SH-SY5Y (cell line): ENCODE measurements around the gene GMCL2.

Experiments used
- GATA2 ChIP-seq: IDR thresholded peaks from 2 replicates; pipeline ENCODE4 v1.6.1; 2011; ENCODE audit warnings: mild to moderate bottlenecking, low read depth, low read length
- GATA3 ChIP-seq: IDR thresholded peaks from 2 replicates; pipeline ENCODE4 v1.6.1; 2011; ENCODE audit warnings: low read depth, mild to moderate bottlenecking, low read length, moderate library complexity

DNA sequence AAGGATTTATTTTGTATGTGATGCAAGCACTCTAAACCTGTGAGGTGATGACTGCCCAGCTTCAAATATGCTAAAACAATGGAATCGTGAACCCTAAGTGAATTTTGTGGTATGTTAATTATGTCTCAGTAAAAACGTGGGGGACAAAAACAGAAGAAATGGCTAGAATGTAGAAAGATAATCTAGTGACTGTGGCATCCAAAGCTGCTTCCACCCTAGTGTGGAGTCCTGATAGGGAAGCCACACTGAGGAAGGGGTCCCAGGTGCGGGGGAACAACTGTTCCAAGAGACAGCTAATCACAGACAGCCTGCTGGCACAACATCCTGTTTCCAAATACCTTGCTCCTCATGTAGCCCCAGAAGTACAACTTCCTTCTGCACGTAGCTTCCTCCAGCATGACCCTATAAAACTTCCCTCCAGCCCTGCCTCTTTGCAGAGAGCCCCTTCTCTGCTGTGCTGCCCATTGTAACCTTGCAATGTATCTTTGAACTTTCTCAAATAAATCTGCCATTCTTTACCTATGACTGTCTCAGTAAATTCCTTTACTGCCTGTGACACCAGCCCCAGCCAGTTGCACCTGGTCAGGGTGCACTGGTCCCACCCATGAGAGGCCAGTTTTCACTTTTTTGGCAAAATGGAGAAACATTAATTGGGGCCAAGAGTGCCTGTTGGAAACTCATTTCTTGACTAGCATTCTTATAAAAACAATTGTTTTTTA is 4.9 kb downstream of the GMCL2 start:
- no peak for TF ChIP-seq GATA2
- no peak for TF ChIP-seq GATA3
